ENCODE measurements around the gene STEAP1. TPM values are rescaled to one million over a fixed set of nuclear protein-coding genes. Genes with fewer than 3 reads are reported as not detected.

STEAP1 gene
- total and polyA plus RNA-seq, 10 donors: 0.67 to 12.3 (median 2.8) TPM

- Histone ChIP-seq H3K36me3 (no peaks in the 10 kb centered on the region), H3K27me3 (replicated peaks in 1 of 7) (no peaks in the 10 kb centered on the region), H3K9me3 (peaks cover 0 to 32% (median 7%) of the 10 kb centered on the region in 8 donors), H3K27ac (no peak overlapping the region), H3K4me3 (no peak overlapping the region), H3K4me1 (no peaks in the 10 kb centered on the region)
- intact Hi-C loops (cut with DNase I; ENCODE audit: low total_unique reads): no loop called here
- no peak for DNase-seq
- TF ChIP-seq POLR2AphosphoS5 (IDR thresholded peaks at IDR 0.05) (no peak), POLR2A (IDR thresholded peaks at IDR 0.05) (no peak)
- TF ChIP-seq, protein P1, sequence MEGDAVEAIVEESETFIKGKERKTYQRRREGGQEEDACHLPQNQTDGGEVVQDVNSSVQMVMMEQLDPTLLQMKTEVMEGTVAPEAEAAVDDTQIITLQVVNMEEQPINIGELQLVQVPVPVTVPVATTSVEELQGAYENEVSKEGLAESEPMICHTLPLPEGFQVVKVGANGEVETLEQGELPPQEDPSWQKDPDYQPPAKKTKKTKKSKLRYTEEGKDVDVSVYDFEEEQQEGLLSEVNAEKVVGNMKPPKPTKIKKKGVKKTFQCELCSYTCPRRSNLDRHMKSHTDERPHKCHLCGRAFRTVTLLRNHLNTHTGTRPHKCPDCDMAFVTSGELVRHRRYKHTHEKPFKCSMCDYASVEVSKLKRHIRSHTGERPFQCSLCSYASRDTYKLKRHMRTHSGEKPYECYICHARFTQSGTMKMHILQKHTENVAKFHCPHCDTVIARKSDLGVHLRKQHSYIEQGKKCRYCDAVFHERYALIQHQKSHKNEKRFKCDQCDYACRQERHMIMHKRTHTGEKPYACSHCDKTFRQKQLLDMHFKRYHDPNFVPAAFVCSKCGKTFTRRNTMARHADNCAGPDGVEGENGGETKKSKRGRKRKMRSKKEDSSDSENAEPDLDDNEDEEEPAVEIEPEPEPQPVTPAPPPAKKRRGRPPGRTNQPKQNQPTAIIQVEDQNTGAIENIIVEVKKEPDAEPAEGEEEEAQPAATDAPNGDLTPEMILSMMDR (IDR thresholded peaks at IDR 0.05 in 8 of 11, conservative IDR thresholded peaks at IDR 0.05 in 3 of 11): no peak
- WGBS, 5 donors: 46 to 96% (median 80%) methylated on average over 2 of the region's 2 CpGs
These were observed 38.8 kb downstream of the STEAP1 start for GRCh38 chr7:90192876-90193750.

DNA sequence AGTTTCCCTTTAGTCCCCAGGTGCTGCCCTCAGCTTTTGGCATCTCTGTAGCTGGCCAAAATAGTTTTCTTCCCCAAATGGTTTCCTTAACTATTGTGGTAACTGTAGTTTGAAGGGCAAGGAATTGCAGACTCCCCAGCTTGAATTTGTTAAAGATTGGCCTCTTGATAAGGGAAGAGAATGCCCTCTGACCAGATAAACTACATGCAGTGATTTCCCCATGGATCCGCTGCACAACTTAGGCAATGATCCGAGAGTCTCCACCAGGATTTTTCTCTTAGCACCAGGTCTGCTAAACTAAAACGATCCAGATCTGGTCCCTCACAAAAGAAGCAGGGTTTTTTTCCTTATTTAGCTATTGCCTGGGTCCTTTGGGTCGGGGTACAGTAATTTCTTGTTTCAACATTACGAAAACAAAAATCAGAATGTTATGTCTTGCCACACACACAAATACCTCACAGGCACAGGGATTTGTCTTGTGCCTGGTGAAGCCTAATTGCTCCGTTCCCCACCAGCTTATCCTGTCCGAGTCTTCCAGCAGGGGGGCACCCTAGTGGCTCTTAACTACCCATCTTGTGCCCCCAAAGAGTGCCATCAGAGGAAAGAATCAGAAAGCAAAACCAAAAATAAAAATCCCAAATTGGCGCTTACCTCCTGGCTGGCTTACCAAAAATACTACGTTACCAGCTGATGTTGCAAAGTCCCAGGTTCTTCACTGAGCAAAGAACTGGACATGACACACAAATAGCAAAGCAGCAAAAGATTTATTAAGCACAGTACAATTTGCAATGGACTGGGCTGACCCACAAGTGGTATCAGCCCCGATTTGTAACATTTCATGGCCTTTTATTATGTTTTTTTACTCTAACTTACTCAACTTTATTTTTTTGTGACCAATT is 40.9 kb downstream of the STEAP1 start:
- no peaks in the 10 kb centered on the region for H3K36me3 ChIP-seq
- no peak for DNase-seq
- peaks cover 0 to 28% (median 7%) of the 10 kb centered on the region in 8 donors for H3K9me3 ChIP-seq
- intact Hi-C loops (cut with DNase I; ENCODE audit: low total_unique reads): no loop called here
- no peaks in the 10 kb centered on the region for H3K27me3 ChIP-seq (replicated peaks in 1 of 7)
- no peak for TF ChIP-seq POLR2A (IDR thresholded peaks at IDR 0.05)
- TF ChIP-seq POLR2AphosphoS5 (IDR thresholded peaks at IDR 0.05): no peak
- TF ChIP-seq, protein P1 (IDR thresholded peaks at IDR 0.05 in 8 of 11, conservative IDR thresholded peaks at IDR 0.05 in 3 of 11): no peak
- H3K4me3 ChIP-seq: no peak overlapping the region
- no peaks in the 10 kb centered on the region for H3K4me1 ChIP-seq
- 74 to 86% (median 84%) methylated on average over 10 of the region's 10 CpGs for WGBS, 5 donors
- no peak overlapping the region for H3K27ac ChIP-seq

DNA sequence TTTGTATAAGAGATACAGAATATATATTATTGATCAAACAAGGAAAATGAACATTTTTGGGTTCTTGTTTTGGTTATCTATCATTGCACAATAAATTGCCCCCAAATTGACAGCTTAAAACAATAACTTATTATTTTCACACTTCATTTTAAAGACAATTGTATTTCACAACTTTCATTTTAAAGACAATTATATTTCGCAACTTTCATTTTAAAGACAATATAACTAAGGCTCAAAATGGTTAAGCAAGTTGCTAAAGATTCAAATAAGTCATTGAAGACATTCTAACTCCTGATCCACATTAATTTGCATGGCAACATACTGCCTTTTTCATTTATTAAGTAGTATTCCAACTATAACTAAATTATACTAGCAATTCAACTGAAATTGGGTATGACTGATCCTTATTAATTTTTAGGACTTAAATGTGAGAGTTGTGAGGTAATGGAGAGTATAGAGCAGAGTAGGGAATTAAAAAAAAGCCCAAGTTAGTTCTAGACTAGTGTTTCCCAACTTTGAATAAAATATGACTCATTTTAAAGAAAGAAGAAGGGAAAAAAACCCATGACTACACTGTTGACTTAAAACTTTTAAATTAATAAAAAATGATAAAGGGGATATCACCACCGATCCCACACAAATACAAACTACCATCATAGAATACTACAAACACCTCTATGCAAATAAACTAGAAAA is 47.4 kb downstream of the STEAP1 start:
- Histone ChIP-seq H3K27ac (no peak overlapping the region), H3K4me3 (no peak overlapping the region), H3K4me1 (no peaks in the 10 kb centered on the region), H3K27me3 (replicated peaks in 1 of 7) (no peaks in the 10 kb centered on the region), H3K9me3 (no peaks in the 10 kb centered on the region), H3K36me3 (no peaks in the 10 kb centered on the region)
- WGBS, 5 donors: 90 to 97% (median 92%) methylated on average over 2 of the region's 2 CpGs
- no peak for DNase-seq
- intact Hi-C loops (cut with DNase I; ENCODE audit: low total_unique reads): no loop called here
- TF ChIP-seq, protein P1 (IDR thresholded peaks at IDR 0.05 in 8 of 11, conservative IDR thresholded peaks at IDR 0.05 in 3 of 11): no peak
- TF ChIP-seq POLR2AphosphoS5 (IDR thresholded peaks at IDR 0.05): no peak
- no peak for TF ChIP-seq POLR2A (IDR thresholded peaks at IDR 0.05)
